Right hindlimb (tissue), 1 donor: ENCODE data around the gene HERC4.
"Not testable (repeated sequence)": the region's sequence is repeated elsewhere in the genome, so short reads cannot be mapped to it uniquely, and the experiment has no call there.

ENCODE experiments used
- DNase-seq: peaks from one replicate; pipeline ENCODE4 v3.0.0-alpha.2; 2018

Gene HERC4

GRCh38 chr10:68087685-68088401, 12.8 kb upstream of the HERC4 start:
- DNase-seq = no peak

GRCh38 chr10:68086910-68087684, 12.0 kb upstream of the HERC4 start:
- DNase-seq = no peak

GRCh38 chr10:68086011-68086410, 10.9 kb upstream of the HERC4 start:
- no peak for DNase-seq

- no peak for DNase-seq
Measured at GRCh38 chr10:68084469-68084868, 9.4 kb upstream of the HERC4 start.

GRCh38 chr10:68083953-68084352, 8.9 kb upstream of the HERC4 start:
- no peak for DNase-seq

- DNase-seq = no peak
Measured at GRCh38 chr10:68082872-68083271, 7.8 kb upstream of the HERC4 start.

- DNase-seq = no peak
Measured at GRCh38 chr10:68081916-68082315, 6.8 kb upstream of the HERC4 start.

GRCh38 chr10:68080853-68081431, 5.9 kb upstream of the HERC4 start:
- no peak for DNase-seq

GRCh38 chr10:68079434-68079833, 4.4 kb upstream of the HERC4 start:
- no peak for DNase-seq

- no peak for DNase-seq
Measured at GRCh38 chr10:68077026-68077425, 1.9 kb upstream of the HERC4 start.

GRCh38 chr10:68076081-68076480, 998 bp upstream of the HERC4 start:
- not testable (repeated sequence) for DNase-seq

- DNase-seq = no peak
Measured at GRCh38 chr10:68075550-68076004, 494 bp upstream of the HERC4 start.

GRCh38 chr10:68074031-68074774, 880 bp downstream of the HERC4 start:
- no peak for DNase-seq

GRCh38 chr10:68073631-68074030, 1.5 kb downstream of the HERC4 start:
- no peak for DNase-seq

GRCh38 chr10:68067508-68067907, 7.6 kb downstream of the HERC4 start:
- DNase-seq = no peak

GRCh38 chr10:68067029-68067428, 8.1 kb downstream of the HERC4 start:
- no peak for DNase-seq

- DNase-seq = no peak
Measured at GRCh38 chr10:68053553-68053952, 21.5 kb downstream of the HERC4 start.

- DNase-seq = no peak
Measured at GRCh38 chr10:68052463-68052862, 22.6 kb downstream of the HERC4 start.

- DNase-seq = no peak
Measured at GRCh38 chr10:68049289-68050078, 25.6 kb downstream of the HERC4 start.

- no peak for DNase-seq
Measured at GRCh38 chr10:68047554-68048327, 27.3 kb downstream of the HERC4 start.

GRCh38 chr10:68047122-68047521, 28.0 kb downstream of the HERC4 start:
- no peak for DNase-seq

- no peak for DNase-seq
Measured at GRCh38 chr10:68046642-68047041, 28.4 kb downstream of the HERC4 start.
